Large intestine (tissue), 3 donors: Measurements from ENCODE around the gene CHERP. TPM values are rescaled to one million over a fixed set of nuclear protein-coding genes. Genes with fewer than 3 reads are reported as not detected.

Source experiments
- DNase-seq, 2 donors: peaks; one replicate each; pipeline versions ENCODE4 v3.0.0 to v3.0.0-alpha.2; 2013
- H3K27ac ChIP-seq: one replicate; pipeline ENCODE4 v1.5.1; 2013; ENCODE audit warnings: low read length
- H3K27me3 ChIP-seq: 2 replicates; pipeline ENCODE4 v1.6.1; 2013; ENCODE audit warnings: low read length; ENCODE audit not compliant: control insufficient read depth, insufficient read depth
- H3K36me3 ChIP-seq: 2 replicates; pipeline ENCODE4 v1.6.1; 2013; ENCODE audit warnings: low read length; ENCODE audit not compliant: control insufficient read depth, insufficient read depth
- H3K4me1 ChIP-seq: one replicate; pipeline ENCODE4 v1.6.1; 2013; ENCODE audit warnings: low read length; ENCODE audit not compliant: control insufficient read depth, insufficient read depth
- H3K4me3 ChIP-seq: one replicate; pipeline ENCODE4 v1.5.1; 2013; ENCODE audit warnings: low read length
- H3K9me3 ChIP-seq: one replicate; pipeline ENCODE4 v1.6.1; 2013; ENCODE audit warnings: mild to moderate bottlenecking, low read depth, low read length, moderate library complexity; ENCODE audit not compliant: control insufficient read depth
- WGBS: methylation state at CpG from one replicate; pipeline ENCODE4 v1.1.5; 2013; ENCODE audit warnings: low lambda C conversion rate; ENCODE audit not compliant: insufficient coverage; 5-methylcytosine and 5-hydroxymethylcytosine counted together
- polyA plus RNA-seq: library from polyadenylated mRNA; unstranded; fragments of 120-200 nt; gene quantifications from one replicate; pipeline ENCODE4 v1.2.1, GENCODE V29; 2013

CHERP gene
- polyA plus RNA-seq, 1 donor, result 45.7 TPM

DNA sequence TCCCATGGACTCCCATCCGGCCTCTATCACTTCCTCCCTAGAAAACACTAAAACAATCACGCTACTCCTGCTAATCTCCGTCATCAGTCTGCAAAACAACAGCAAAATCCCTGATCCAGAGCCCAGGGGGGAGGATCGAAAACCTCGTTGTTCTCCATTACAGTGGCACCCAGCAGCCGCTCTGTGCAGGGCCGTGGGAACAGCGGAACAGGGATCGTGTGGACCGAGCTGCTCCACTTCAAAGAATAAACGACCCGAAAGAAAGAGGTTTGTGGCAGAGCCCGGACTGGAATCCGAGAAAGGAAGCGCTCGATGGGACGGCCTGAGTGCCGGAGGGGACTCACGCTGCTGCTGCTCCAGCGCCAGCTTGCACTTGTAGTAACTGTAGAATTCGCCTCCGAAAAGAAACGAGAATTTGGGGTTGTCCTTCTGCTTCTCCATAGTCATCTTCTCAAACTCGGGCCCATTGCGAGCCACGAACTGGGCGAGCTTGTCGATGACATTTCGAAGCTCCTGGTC is 652 bp downstream of the CHERP start:
- no peaks in the 10 kb centered on the region for H3K27me3 ChIP-seq
- no CpG with 5 or more reads among the region's 29 CpGs for WGBS
- peaks cover 14% of the 10 kb centered on the region for H3K4me1 ChIP-seq
- peak overlapping the region; percentile 88 for H3K4me3 ChIP-seq
- peak overlapping the region; percentile 86 for H3K27ac ChIP-seq
- peaks cover 25% of the 10 kb centered on the region for H3K36me3 ChIP-seq
- no peak for DNase-seq
- H3K9me3 ChIP-seq, result no peaks in the 10 kb centered on the region

DNA sequence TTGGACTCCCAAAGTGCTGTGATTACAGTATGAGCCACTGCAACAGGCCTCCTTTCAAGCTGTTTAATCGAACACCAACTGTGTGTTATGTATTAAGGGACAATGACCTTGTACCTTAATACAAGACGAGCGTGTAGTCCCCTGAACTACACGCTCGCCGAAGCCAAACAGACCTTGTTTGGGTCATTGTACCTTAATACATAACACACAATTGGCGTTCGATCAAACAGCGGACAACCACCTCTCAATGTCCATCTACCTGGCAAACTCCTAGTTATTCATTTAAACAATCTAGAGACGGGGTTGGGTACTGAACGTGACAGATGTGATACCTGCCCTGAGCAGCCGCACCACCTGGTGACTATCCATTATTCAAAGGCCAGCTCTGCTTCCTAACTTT is 1.3 kb downstream of the CHERP start:
- Histone ChIP-seq H3K4me1 (peaks cover 14% of the 10 kb centered on the region), H3K36me3 (peaks cover 32% of the 10 kb centered on the region), H3K9me3 (no peaks in the 10 kb centered on the region), H3K4me3 (peak overlapping the region; percentile 88), H3K27me3 (no peaks in the 10 kb centered on the region), H3K27ac (no peak overlapping the region)
- DNase-seq, result no peak
- WGBS, result no CpG with 5 or more reads among the region's 12 CpGs

DNA sequence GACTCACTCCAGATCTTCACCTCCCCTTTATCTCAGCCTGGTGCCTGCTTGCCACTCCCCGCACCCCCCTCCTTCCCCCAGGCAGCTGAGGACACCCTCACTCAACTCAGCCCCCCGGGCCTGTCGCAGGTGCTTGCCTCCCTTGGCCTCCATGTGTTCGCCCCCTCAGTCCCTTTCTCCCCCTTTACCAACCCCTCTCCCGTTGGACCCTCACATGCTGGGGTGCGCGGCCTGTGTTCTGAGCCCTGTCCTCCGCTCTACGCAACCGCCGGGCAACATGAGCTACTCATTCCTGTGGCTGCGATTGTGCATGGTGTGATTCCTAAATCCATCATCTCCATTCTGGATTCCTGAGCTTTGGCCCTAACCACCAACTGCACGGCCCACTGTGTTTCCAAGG is 5.1 kb downstream of the CHERP start:
- DNase-seq, result no peak
- H3K4me1 ChIP-seq, result peaks cover 10% of the 10 kb centered on the region
- no peak overlapping the region for H3K4me3 ChIP-seq
- H3K9me3 ChIP-seq, result no peaks in the 10 kb centered on the region
- WGBS, result no CpG with 5 or more reads among the region's 13 CpGs
- H3K27ac ChIP-seq, result no peak overlapping the region
- H3K27me3 ChIP-seq, result no peaks in the 10 kb centered on the region
- H3K36me3 ChIP-seq, result peaks cover 67% of the 10 kb centered on the region

DNA sequence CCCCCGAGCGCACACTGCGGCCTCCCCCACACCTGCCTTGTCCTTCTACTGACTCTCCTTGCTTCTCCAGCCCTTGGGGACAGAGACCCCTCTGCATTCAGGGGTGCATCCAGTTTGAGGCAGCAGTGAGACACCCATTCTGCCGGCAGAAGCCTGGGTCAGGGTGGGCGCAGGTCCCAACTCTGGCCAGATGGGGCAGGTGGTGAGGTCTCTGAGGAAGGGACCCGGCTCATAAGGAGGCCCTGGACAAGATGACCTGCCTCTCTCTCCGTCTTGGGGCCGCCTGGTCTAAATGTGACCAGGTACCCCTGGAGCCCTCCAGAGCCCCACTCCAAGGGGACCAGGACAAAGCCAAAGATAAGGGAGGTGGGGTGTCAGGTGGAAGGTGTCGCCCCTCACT is 6.1 kb downstream of the CHERP start:
- peaks cover 77% of the 10 kb centered on the region for H3K36me3 ChIP-seq
- no peak overlapping the region for H3K27ac ChIP-seq
- H3K4me3 ChIP-seq, result no peak overlapping the region
- DNase-seq, result no peak
- no peaks in the 10 kb centered on the region for H3K9me3 ChIP-seq
- H3K4me1 ChIP-seq, result peaks cover 6% of the 10 kb centered on the region
- WGBS, result no CpG with 5 or more reads among the region's 9 CpGs
- no peaks in the 10 kb centered on the region for H3K27me3 ChIP-seq

DNA sequence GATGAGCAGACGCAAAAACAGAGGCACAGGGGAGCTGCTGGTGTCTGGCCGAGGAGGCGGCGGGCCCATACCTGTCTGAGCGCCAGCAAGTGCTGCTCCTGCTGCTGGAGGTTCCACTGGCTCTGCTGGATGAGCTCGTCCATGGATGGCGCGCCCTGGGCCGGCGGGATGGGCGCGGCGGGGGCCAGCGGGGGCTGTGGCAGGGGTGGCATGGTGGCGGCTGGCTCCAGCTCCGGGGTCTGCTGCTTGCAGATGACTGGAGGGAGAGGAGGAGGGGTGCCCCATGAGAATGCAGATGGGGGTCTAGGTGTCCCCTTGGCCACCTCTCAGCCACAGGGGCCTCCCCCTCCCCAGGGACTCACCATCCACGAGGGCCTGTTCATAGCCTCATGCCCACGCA is 6.9 kb downstream of the CHERP start:
- Histone ChIP-seq H3K4me1 (no peaks in the 10 kb centered on the region), H3K27me3 (no peaks in the 10 kb centered on the region), H3K9me3 (no peaks in the 10 kb centered on the region), H3K4me3 (no peak overlapping the region), H3K36me3 (peaks cover 84% of the 10 kb centered on the region), H3K27ac (no peak overlapping the region)
- WGBS, result 80% methylated on average over 1 of the region's 18 CpGs
- no peak for DNase-seq

DNA sequence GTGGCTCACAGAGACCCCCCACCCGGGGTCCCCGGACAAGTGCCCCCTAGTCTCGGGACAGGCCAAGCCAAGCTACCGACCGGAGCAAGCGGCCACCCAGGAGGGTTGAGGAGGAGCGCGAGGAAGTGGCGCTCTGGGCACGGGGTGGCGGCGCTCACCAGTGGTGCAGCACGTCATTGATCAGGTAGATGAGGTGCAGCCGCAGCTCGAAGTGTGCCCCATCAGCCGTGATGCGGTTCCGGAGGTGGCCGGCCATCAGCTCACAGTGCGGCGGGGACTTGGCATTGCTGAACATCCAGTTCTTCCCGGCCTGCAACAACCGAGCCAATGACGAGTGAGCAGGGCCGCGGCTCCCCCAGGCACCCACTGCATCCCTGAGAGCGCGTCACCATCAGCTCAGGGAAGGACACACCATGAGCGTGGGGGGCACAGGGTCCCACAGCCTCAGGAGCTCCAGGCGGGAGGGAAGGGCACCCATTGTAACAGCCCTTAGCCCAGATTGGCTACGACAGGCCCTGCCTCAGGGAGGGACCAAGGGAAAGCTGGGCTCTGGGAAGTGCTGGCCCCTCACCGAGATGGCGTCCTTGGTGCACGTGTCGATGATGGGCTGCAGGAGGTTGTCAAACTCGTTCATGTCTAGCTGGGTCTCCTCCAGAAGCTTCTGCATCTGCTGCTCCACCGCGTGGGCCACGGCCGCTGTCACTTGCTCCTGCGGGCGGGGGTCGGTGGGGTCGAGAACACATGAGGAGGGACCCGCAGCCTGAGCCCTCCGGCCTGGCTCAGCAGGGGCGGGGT is 9.6 kb downstream of the CHERP start:
- H3K9me3 ChIP-seq, result no peaks in the 10 kb centered on the region
- H3K4me1 ChIP-seq, result no peaks in the 10 kb centered on the region
- no CpG with 5 or more reads among the region's 47 CpGs for WGBS
- no peak overlapping the region for H3K4me3 ChIP-seq
- H3K27ac ChIP-seq, result no peak overlapping the region
- peaks cover 90% of the 10 kb centered on the region for H3K36me3 ChIP-seq
- no peak for DNase-seq
- H3K27me3 ChIP-seq, result no peaks in the 10 kb centered on the region

DNA sequence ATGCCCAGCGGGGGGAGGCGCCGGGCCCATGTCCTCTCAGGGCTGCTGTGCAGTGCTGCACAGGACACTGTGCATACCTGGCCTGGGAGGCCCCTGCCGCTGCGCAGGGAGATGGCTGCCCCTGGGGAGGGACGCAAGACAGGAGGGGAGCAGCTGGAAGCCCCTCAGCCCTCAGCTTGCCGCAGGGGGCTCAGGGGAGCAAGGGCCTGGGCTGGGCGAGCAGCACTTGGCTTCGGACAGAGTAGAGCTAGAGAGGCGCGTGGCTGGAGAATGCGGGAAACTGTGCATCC is 10.9 kb downstream of the CHERP start:
- Histone ChIP-seq H3K36me3 (peaks cover 92% of the 10 kb centered on the region), H3K4me3 (no peak overlapping the region), H3K27ac (no peak overlapping the region), H3K4me1 (no peaks in the 10 kb centered on the region), H3K9me3 (no peaks in the 10 kb centered on the region), H3K27me3 (no peaks in the 10 kb centered on the region)
- no peak for DNase-seq
- WGBS, result no CpG with 5 or more reads among the region's 12 CpGs

DNA sequence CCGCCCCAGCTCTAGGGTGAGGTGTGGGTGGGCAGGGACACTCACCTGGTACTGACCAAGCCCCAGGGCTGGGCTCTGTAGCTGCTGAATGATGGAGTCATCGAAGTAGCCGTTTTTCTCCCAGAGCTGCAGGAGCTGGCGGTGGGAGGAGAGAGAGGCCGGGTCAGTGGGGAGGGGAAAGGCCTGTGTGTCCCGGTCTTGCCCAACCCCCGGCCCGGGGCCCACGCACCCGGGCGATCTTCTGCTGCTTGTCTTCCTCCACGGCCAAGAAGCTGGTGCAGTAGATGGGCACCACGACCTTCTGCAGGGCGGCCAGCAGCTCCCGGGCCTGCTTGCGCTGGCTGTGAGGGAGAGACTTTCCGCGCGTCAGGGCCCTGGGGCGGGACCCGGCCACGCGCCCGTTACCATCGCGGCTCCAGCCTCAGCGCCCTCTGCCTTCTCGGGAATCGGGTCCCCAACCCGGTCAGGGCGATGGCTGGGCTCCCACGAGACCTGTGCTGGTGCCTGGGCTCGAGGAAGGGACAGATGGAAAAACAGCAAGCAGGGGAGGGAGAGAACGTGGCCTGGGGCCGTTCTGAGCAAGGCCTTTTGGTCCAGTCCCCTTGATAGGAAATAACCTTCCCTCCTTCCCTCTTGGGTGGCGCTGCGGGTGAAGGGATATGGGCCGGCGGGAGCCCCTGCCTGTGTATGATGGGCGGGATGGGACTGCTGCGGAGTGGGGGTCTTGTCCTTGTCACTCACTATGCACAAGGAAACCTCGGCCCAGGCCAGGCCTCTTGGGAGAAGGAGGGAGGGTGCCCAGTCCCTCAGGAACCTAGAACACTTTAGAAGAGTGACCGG is 11.5 kb downstream of the CHERP start:
- DNase-seq, result no peak
- peaks cover 92% of the 10 kb centered on the region for H3K36me3 ChIP-seq
- H3K27me3 ChIP-seq, result no peaks in the 10 kb centered on the region
- WGBS, result no CpG with 5 or more reads among the region's 43 CpGs
- H3K27ac ChIP-seq, result no peak overlapping the region
- H3K9me3 ChIP-seq, result no peaks in the 10 kb centered on the region
- H3K4me1 ChIP-seq, result no peaks in the 10 kb centered on the region
- H3K4me3 ChIP-seq, result no peak overlapping the region

DNA sequence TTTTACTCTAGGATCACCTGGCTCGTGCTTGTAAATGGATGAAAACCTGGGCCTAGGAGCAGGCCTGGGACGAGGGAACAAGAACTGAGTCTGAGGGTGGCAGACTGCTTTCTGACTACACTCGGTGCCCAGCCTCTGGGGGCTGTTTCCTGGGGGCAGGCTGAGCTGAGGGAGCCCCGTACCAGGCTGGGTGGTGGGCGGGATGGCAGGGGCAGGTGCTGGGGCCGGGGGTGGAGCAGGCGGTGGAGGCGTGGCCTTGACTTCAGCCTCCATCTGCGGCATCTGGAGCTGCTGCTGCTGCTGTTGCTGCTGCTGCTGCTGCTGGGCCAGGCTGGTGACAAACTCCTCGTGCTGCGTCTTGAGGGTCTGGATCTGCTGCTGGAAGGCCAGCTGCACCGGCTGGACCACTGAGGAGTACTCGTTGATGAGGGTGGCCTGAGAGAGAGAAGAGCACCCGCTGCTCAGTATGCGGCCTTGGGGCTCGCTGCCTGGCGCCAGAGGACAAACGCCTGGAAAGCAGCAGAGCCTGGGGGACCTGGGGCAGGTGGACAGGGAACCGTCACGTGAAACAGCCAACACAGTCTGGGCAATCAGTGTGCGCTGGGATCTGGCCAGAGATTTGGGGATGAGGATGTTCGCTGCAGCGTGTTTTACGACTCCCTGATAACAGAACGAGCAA is 12.6 kb downstream of the CHERP start:
- no peaks in the 10 kb centered on the region for H3K9me3 ChIP-seq
- no peak overlapping the region for H3K4me3 ChIP-seq
- H3K27ac ChIP-seq, result no peak overlapping the region
- no CpG with 5 or more reads among the region's 25 CpGs for WGBS
- H3K4me1 ChIP-seq, result no peaks in the 10 kb centered on the region
- DNase-seq, result no peak
- H3K27me3 ChIP-seq, result no peaks in the 10 kb centered on the region
- peaks cover 92% of the 10 kb centered on the region for H3K36me3 ChIP-seq

DNA sequence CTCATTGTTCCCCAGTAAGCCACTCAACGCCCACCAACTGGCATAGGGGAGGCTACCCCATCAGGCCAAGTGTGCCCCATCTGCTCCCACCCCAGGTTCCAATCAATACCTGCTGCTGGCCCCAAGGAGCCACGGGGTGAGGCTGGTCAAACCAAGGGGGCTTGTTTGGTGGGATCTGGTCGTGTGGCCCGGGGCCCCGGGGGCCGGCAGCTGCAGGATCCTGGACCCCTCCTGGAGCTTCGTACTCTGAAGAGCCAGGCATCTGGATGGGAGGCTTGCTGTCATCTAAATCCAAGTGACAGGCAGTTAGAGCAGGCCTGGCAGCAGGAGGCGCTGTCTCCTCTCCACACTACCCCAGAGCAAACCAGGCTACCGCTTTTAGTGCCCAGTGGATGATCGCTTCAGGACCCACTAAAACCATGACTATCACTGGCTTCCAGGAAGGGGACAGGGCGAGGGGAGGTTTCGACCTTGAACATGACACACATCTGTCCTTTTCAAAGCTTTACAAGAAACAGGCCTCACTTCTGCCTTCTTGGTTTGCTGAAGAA is 14.2 kb downstream of the CHERP start:
- Histone ChIP-seq H3K27ac (no peak overlapping the region), H3K4me3 (no peak overlapping the region), H3K27me3 (no peaks in the 10 kb centered on the region), H3K4me1 (no peaks in the 10 kb centered on the region), H3K9me3 (no peaks in the 10 kb centered on the region), H3K36me3 (peaks cover 91% of the 10 kb centered on the region)
- WGBS, result no CpG with 5 or more reads among the region's 12 CpGs
- DNase-seq, result no peak
